HepG2 (cell line): ENCODE measurements around the gene CCDC91. TPM values are rescaled to one million over a fixed set of nuclear protein-coding genes. Genes with fewer than 3 reads are reported as not detected.

ENCODE experiments used
- ATAC-seq: fragments of 200-7000 bp; cut with Tn5 transposase; 3 replicates; pipeline ENCODE4 v1.9.1; 2020; ENCODE audit warnings: mild to moderate bottlenecking, moderate library complexity
- BruUV-seq: library from RNA; stranded (reverse); fragments of 400-500 nt; replicated peaks from 2 replicates; lab custom pipeline; 2021; lab: Mats Ljungman, UMichigan
- CTCF ChIA-PET: fragments of 300-600 bp; formaldehyde crosslinking; extraction: SDS; loops from one replicate; lab custom pipeline; 2021; ENCODE audit warnings: low total read pairs, inconsistent platforms, low intra/inter-chr PET ratio; lab: Yijun Ruan, JAX
- POLR2A ChIA-PET: fragments of 350-600 bp; sonication (Branson Sonifier 250); formaldehyde crosslinking; loops from one replicate; lab custom pipeline; 2020; ENCODE audit warnings: antibody characterized with exemption, inconsistent platforms; lab: Yijun Ruan, JAX
- DNase-seq: peaks from one replicate; pipeline ENCODE4 v3.0.0-alpha.2; 2015; ENCODE audit warnings: low spot score
- FAIRE-seq: peaks from 3 replicates; lab custom pipeline; 2011; peaks lifted over from hg19 to GRCh38; lab: Jason Lieb, UNC
- H2AFZ ChIP-seq: one replicate; pipeline ENCODE4 v1.6.1; 2011; ENCODE audit warnings: low read length, inconsistent platforms
- H3K27ac ChIP-seq: fragments of 300-600 bp; 3 replicates; pipeline ENCODE4 v1.8.0; 2011; ENCODE audit warnings: mixed run types, mild to moderate bottlenecking, mixed read lengths, low read length, inconsistent platforms; ENCODE audit not compliant: insufficient read depth; ENCODE audit errors: extremely low read length
- H3K27me3 ChIP-seq, 2 experiments: fragments of 200-600 bp in 1 of 2; 2 replicates in 1 of 2; 3 replicates in 1 of 2; pipeline versions ENCODE4 v1.6.0 to v1.8.0; 2011; ENCODE audit warnings: low read length in 2 of 2, mild to moderate bottlenecking in 2 of 2, moderate library complexity in 2 of 2, inconsistent platforms in 1 of 2; ENCODE audit not compliant: insufficient read depth in 2 of 2, control insufficient read depth in 1 of 2
- H3K36me3 ChIP-seq, 2 experiments: fragments of 200-600 bp in 1 of 2; replicated peaks in 1 of 2; 2 replicates in 1 of 2; 3 replicates in 1 of 2; pipeline versions ENCODE4 v1.5.1 to v1.8.0; 2011; ENCODE audit warnings: low read length in 2 of 2, inconsistent platforms in 1 of 2; ENCODE audit not compliant: insufficient read depth in 2 of 2, control insufficient read depth in 1 of 2
- H3K4me1 ChIP-seq: 2 replicates; pipeline ENCODE4 v1.5.1; 2012; ENCODE audit warnings: low read length, inconsistent platforms; ENCODE audit not compliant: insufficient read depth
- H3K4me2 ChIP-seq: 2 replicates; pipeline ENCODE4 v1.6.0; 2011; ENCODE audit warnings: low read depth, low read length, inconsistent platforms
- H3K4me3 ChIP-seq, 3 experiments: fragments of 200-600 bp in 1 of 3; sonication (generic), shearing (Covaris generic) in 1 of 3; replicated peaks in 1 of 3; 2 replicates each; pipeline ENCODE4 v1.5.1; 2011 to 2016; ENCODE audit warnings: low read length in 3 of 3, inconsistent platforms in 2 of 3, low read depth in 2 of 3, mild to moderate bottlenecking in 2 of 3, control low read depth in 1 of 3, mixed read lengths in 1 of 3; ENCODE audit not compliant: insufficient read depth in 1 of 3
- H3K79me2 ChIP-seq: one replicate; pipeline ENCODE4 v1.6.1; 2011; ENCODE audit warnings: low read length, inconsistent platforms; ENCODE audit not compliant: insufficient read depth
- H3K9ac ChIP-seq: 2 replicates; pipeline ENCODE4 v1.6.0; 2011; ENCODE audit warnings: mild to moderate bottlenecking, low read depth, low read length, inconsistent platforms; ENCODE audit not compliant: insufficient read depth
- H3K9me3 ChIP-seq: 2 replicates; pipeline ENCODE4 v1.5.1; 2012; ENCODE audit warnings: mild to moderate bottlenecking, low read length
- H4K20me1 ChIP-seq: 2 replicates; pipeline ENCODE4 v1.6.0; 2011; ENCODE audit warnings: inconsistent platforms, mild to moderate bottlenecking, low read length, moderate library complexity; ENCODE audit not compliant: insufficient read depth
- CENPX ChIP-seq: sonication (generic); formaldehyde crosslinking; IDR thresholded peaks from 2 replicates; pipeline ENCODE4 v1.9.0; 2021; ENCODE audit warnings: mild to moderate bottlenecking, missing genetic modification reagents, moderate library complexity
- GMEB1 ChIP-seq: sonication (generic); formaldehyde crosslinking; IDR thresholded peaks from 2 replicates; pipeline ENCODE4 v1.5.1; 2020; ENCODE audit warnings: missing genetic modification reagents, mild to moderate bottlenecking, borderline replicate concordance
- PCBP2 ChIP-seq: fragments of 200-400 bp; formaldehyde crosslinking; optimal IDR thresholded peaks from 2 replicates; pipeline ENCODE3; 2018; ENCODE audit warnings: low read length, low read depth; ENCODE audit not compliant: poor library complexity, severe bottlenecking
- SATB2 ChIP-seq: sonication (generic); formaldehyde crosslinking; IDR thresholded peaks from 2 replicates; pipeline ENCODE4 v1.5.0; 2020; ENCODE audit warnings: missing genetic modification reagents
- TAF15 ChIP-seq: fragments of 200-400 bp; formaldehyde crosslinking; IDR thresholded peaks from one replicate; pipeline ENCODE4 v1.6.1; 2018; ENCODE audit warnings: mild to moderate bottlenecking, low read depth, low read length; ENCODE audit not compliant: poor library complexity, severe bottlenecking
- YEATS4 ChIP-seq: sonication (generic); formaldehyde crosslinking; IDR thresholded peaks from 2 replicates; pipeline ENCODE4 v1.4.0; 2020; ENCODE audit warnings: missing genetic modification reagents, borderline replicate concordance
- ZNF274 ChIP-seq: sonication (generic); formaldehyde crosslinking; IDR thresholded peaks from 2 replicates; pipeline ENCODE4 v1.5.1; 2020; ENCODE audit warnings: mild to moderate bottlenecking, missing genetic modification reagents
- ZNF569 ChIP-seq: sonication (generic); formaldehyde crosslinking; IDR thresholded peaks from 2 replicates; pipeline ENCODE4 v1.5.0; 2020; ENCODE audit warnings: mild to moderate bottlenecking, missing genetic modification reagents, moderate library complexity, borderline replicate concordance
- ZNF891 ChIP-seq: sonication (generic); formaldehyde crosslinking; IDR thresholded peaks from 2 replicates; pipeline ENCODE4 v1.5.0; 2020; ENCODE audit warnings: mild to moderate bottlenecking, missing genetic modification reagents
- WGBS: methylation state at CpG from one replicate; pipeline ENCODE4 v1.1.6; 2017; ENCODE audit warnings: low lambda C conversion rate; 5-methylcytosine and 5-hydroxymethylcytosine counted together
- in situ Hi-C: cut with HindIII; loops from 2 replicates; pipeline ENCODE4 v1.10.0; 2017; ENCODE audit warnings: low pct_unique_long_range_greater_than_20kb; ENCODE audit not compliant: extremely low pct_ligation_motif_present
- intact Hi-C: fragments of 100-400 bp; cut with micrococcal nuclease; formaldehyde crosslinking; loops from one replicate; pipeline ENCODE4 v1.10.0; 2022; ENCODE audit not compliant: unreplicated experiment
- polyA plus RNA-seq, 8 experiments: library from polyadenylated mRNA; depleted of rRNA in 3 of 8; stranded (reverse) in 7 of 8; unstranded in 1 of 8; fragments of >200 nt; fragmentation: Illumina TruSeq in 4 of 8; extraction: Trizol in 4 of 8; gene quantifications; 2 replicates each; pipeline versions ENCODE4 v1.2.1 to v1.2.3, GENCODE V29; 2011 to 2016; ENCODE audit warnings: low read depth in 4 of 8, missing spikeins in 1 of 8, mixed read lengths in 1 of 8; ENCODE audit not compliant: insufficient read depth in 1 of 8
- total RNA-seq, 5 experiments: library from RNA; depleted of rRNA; stranded (reverse); fragments of >200 nt; fragmentation: Illumina TruSeq; extraction: Trizol; gene quantifications; 2 replicates each; pipeline ENCODE4 v1.2.3, GENCODE V29; 2016; ENCODE audit warnings: low read depth in 1 of 5

The CCDC91 gene
- total and polyA plus RNA-seq, 2 of the 13 experiments (the other 11 are each of a cell fraction or from before 2014, with no cell fraction given): 9.8 to 15.8 TPM

GRCh38 chr12:28180786-28181185, 9.5 kb upstream of the CCDC91 start:
- intact Hi-C loops: no loop called here
- FAIRE-seq (no peak), ATAC-seq (no peak), DNase-seq (no peak)
- CTCF ChIA-PET: no interaction called here
- no peaks in the 10 kb centered on the region for H3K4me1 ChIP-seq
- no peaks in the 10 kb centered on the region for H3K36me3 ChIP-seq
- no peak overlapping the region for H2AFZ ChIP-seq
- no peak for TF ChIP-seq CENPX (CRISPR knock-in tag)
- no peak for TF ChIP-seq ZNF274 (CRISPR knock-in tag)
- no peak for TF ChIP-seq SATB2 (CRISPR knock-in tag)
- no peak for TF ChIP-seq GMEB1 (CRISPR knock-in tag)
- TF ChIP-seq PCBP2: no peak
- no peak for TF ChIP-seq TAF15
- no peak for TF ChIP-seq ZNF891
- no peak for TF ChIP-seq YEATS4 (CRISPR knock-in tag)
- TF ChIP-seq ZNF569 (CRISPR knock-in tag): no peak
- POLR2A ChIA-PET: no interaction called here
- no peak overlapping the region for H3K27ac ChIP-seq
- H3K4me3 ChIP-seq: no peak overlapping the region
- H3K9me3 ChIP-seq: no peaks in the 10 kb centered on the region
- H4K20me1 ChIP-seq: no peaks in the 10 kb centered on the region
- 32% methylated on average over 3 of the region's 3 CpGs for WGBS
- H3K9ac ChIP-seq: no peak overlapping the region
- in situ Hi-C loops: no loop called here
- no TSS peak for BruUV-seq
- H3K27me3 ChIP-seq: 0 out of 5 replicates have a peak, but pooled peaks cover 0 to 3% of the 10 kb centered on the region in 2 experiments
- no peaks in the 10 kb centered on the region for H3K79me2 ChIP-seq
- no peak overlapping the region for H3K4me2 ChIP-seq
